NK-92 (cell line): ENCODE measurements around the gene KIAA1671.

ENCODE experiments used
- DNase-seq: peaks from one replicate; lab custom pipeline; 2025; ENCODE audit not compliant: unreplicated experiment; lab: John Stamatoyannopoulos, UW

KIAA1671 gene

DNA sequence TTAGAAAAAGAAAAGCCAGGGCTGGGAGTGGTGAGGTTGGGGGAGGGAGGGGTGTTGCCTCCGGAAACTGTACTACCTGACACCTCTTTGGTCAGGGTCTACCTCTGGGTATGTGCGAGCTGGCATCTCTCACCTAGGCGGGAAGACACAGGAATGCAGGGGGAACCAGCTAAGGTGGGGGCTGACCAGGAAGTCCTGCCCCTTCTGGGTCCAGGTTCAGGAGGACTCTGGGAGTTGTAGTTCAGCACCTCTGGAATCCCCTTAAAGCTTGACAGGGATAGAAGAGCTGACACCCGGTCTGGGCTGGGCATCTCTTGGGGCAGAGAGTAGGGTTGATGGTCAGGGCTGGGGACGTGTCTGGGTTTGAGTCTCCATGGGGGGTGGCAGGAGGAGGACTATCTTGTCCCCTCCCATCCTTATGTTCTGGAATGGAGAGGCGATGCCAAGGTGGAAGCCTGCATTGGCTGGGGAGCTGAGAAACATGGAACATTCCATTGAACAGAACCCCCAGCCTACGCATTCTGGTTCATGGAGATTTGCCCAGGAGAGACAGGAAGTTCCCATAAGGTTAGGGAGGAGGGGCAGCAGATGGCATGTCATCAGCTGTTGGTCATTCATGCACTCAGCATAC, 2.1 kb upstream of the KIAA1671 start:
- DNase-seq, result no peak

DNA sequence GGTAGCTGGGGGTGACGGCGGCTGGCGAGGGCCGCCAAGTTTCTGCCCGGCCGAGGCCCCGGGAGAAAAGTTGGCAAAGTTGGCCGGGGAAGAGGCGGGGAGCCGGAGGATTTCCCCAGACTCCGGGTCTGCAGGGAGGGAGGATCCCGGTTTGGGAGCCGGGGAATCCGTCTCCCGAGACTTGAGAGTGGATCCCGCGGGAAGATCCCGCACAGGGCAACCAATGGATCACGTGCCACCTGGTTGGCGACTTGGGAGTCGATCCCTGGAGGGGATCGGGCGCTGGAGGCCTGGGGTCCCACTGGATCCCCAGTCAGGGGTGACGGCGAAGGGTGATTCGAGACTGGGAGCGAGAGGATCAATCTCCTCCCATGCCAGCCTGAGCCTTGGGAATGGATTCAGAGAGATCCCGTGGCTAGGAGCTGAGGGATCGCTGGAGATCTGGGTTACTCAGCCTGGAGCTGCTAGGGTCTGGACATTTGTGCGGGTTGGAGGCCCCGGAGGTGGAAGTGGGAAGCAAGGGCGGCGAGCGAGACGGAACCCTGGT, 394 bp downstream of the KIAA1671 start:
- no peak for DNase-seq

DNA sequence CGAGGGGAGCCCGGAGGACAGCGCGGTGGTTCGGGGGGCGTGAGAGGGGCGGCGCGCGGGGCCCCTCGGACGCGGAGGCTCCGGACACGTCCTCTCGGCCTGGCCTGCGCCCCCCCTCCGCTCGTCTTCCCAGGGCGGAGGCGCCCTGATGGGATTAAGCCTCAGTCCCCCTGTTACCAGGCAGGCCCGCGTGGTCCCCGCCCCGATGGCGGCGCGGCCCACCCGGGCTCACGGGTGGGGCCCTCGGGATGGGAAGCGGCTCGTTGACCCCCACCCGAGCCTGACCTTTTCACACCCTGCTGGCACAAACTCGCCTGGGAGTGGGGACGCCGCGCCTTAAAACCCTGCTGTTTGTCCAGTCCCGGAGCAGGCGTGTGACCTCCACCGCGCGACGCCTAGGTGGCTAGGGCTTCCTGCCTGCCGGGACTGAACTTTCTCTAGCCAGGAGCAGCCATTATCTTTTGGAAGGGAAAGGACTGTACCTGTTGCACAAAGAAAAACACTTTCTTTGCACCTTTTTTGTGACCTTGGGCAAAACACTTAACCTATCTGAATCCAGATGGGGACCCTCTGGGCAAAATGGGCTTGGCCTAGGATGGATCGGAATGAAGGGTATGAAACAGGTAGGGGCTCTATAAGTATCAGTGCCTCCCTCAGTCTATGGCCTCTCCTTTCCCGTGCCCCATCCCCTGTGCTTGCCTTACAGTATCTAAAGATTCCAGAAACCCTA, 1.0 kb downstream of the KIAA1671 start:
- no peak for DNase-seq

DNA sequence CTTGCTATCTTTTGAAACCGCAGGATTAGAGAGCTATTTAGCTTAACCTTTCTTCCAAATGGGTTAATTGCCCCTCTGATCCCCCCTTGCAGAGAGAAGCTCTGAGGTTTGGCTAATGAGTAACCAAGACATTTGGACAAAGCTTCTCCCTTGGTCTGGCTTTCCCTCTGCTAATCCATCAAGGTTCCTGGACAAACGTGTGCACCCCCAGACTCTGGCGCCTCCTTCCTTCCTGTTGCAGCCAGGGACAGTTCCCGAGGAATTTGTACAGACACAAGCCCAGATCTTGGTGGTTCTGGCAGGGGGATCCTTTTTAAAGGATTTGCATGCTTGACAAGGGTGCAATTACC, 1.6 kb downstream of the KIAA1671 start:
- no peak for DNase-seq

GRCh38 chr22:24954856-24955255, 2.3 kb downstream of the KIAA1671 start:
- DNase-seq, result no peak

DNA sequence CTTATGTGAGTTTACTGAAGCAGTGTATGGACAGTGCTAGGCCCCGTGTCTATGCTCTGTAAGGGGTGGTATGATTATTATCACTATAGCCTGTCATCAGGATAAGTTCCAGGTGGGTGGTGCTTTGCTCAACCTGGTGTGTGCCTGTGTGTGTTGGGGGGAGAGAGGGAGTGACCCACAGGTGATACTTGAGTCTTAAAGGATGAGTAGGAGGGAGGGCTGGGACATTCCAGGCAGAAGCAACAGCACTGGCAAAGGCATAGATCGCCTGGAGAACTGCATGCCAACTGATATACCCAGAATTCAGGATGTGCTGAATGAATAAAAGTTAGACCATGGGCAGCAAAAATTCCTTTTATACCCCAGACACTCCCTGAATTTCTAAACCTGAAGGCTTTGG, 4.5 kb downstream of the KIAA1671 start:
- no peak for DNase-seq

DNA sequence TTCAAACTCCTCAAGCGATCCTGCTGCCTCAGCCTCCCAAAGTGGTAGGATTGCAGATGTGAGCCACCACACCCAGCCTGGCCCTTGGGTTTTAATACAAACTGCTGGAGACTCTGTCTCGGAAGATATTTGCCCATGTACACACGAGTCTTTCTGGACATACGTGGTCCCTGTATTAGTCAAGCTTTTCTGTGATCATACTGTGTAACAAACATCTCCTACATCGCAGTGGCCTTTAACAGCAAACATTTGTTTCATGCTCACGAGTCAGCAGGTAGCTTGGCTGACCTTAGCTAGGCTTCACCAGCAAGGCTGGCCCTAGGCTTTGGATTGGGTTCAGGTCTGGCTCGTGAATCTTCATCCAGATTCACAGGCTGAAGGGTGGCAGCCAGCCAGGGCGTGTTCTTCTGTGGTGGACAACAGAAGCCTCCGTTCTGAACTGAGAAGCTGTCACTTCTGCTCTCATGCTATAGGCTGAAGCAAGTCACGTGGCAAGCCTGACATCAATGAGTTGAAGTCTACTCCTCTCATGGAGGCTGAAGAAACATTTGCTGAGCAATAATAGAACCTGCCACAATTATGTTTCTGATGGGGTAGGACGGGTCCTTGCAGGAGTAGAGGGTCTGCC, 8.8 kb downstream of the KIAA1671 start:
- no peak for DNase-seq

DNA sequence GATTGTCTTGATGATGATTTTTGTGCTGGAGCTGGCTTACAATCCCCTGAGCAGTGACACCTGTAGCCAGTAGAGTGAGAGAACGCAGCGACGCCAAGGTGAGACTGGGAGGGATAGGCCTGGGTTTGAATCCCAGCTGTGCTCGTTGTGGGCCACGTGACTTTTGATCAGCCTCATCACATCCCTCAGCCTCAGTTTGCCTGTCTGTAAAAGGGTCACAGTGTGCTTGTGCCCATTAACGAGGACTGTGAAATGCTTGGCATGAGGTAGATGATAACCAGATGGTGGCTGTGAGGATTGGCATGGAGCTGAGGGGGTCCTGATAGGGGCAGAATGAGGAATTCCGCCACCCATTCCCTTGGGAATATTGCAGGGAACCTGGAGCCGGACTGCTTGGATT, 9.6 kb downstream of the KIAA1671 start:
- no peak for DNase-seq

DNA sequence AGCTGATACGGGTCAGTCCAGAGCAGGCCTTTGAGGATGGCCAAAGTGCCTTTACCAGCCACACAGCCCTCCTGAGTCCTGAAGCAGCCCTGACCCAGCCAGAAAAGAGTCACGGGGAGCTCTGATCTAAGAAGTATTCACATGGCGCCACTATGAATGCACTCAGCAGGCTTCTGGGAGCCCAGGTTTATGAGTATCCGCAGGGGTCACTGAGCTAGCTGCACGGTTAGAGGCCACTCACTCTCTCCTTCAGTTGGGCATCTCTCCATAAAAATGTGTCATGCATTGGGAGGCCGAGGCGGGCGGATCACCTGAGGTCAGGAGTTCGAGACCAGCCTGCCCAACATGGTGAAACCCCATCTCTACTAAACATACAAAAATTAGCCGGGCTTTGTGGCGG, 10.3 kb downstream of the KIAA1671 start:
- no peak for DNase-seq

GRCh38 chr22:24964441-24964840, 11.9 kb downstream of the KIAA1671 start:
- no peak for DNase-seq

- DNase-seq, result no peak
Measured at GRCh38 chr22:24965822-24966626, 13.5 kb downstream of the KIAA1671 start.

- DNase-seq, result no peak
Measured at GRCh38 chr22:24968066-24968561, 15.6 kb downstream of the KIAA1671 start.

DNA sequence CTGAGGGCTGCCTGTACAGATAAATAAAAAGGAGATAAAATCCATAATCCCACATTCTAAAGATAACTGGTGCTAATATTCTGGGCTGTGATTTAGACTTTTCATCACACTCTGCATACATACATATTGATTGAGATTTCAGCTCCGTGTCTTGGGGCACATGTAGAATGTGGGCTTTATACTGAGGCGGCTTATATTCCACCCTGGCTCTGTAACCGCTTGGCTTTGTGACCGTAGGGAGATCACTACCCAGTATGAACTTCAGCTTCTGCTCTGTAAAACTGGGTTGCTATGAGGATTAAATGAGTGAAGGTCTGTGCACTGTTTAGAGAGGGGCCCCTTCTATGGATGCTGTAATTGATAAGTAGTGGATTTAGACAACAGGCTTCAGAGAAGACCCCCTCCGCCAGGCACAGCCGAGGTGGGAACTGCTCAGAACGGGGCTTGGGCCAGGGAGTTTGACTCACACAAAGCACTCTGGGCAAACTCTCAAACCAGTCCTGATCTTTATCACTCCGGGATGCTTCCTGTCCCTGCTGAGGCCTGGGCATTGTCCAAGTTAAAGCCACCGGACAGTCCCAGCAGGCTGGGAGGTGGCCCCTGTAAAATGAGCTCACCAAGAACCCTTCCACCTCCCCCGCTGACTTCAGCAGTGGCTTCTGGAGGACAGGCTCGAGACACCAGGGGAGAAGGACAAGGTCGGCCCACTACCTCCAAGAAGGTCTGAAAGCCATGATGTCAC, 17.2 kb downstream of the KIAA1671 start:
- no peak for DNase-seq

DNA sequence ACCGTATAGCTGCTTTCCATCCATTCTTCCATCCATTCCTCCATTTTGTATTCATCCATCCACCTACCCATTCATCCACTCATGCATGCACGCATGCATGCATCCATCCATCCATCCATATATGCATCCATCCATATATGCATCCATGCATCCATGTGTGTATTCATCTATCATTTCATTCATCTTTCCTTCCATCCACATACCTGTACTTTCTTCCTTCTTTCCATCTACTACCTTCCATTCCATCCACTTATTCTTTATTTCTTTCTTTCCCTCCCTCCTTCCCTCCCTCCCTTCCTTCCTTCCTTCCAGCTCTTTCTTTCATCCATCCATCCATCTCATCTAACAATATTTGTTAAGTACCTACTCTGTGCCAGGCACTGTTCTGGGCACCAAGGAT, 19.9 kb downstream of the KIAA1671 start:
- no peak for DNase-seq

- no peak for DNase-seq
Measured at GRCh38 chr22:24973872-24974271, 21.4 kb downstream of the KIAA1671 start.

DNA sequence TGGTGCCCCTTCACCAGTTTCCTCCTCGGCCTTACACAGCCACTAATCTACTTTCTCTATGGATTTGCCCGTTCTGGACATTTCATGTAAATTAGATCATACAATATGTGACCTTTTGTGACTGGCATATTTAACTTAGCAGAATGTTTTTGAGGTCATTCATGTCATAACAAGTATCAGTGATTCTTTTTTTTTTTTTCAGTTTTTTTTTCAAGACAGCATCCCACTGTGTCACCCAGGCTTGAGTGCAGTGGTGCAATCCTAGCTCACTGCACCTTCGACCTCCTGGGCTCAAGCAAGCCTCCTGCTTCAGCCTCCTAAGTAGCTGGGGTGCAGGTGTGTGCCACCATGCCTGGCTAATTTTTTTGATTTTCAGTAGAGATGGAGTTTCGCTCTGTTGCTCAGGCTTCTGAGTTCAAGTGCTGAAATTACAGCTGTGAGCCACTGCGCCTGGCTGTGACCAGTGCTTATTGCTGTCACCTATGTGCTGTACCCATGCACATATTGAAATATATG, 22.7 kb downstream of the KIAA1671 start:
- no peak for DNase-seq

DNA sequence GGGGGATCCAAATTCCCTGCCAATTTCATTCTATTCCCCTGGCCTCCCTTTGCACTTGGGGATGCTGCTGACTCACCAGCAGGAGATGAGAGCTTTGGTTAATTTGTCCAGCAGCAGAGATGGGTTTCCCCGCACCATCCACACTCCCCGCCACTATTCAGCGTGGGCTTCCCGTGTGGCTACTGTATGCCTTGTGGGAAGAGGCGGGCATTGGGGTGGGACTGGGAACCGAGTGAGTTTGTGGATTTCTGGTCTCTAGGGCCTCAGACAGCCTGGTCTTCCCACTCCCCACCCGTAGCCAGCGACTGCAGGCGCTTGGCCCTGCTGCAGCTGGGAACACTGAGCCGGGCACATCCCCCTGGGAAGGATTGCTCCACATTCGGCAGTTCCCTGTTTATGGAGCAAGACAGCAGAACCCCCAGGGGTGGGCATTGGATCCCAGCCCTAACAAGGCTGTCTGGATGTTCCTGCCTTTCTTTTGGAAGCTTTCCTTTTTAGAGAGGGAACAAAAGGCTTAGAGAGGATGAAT, 23.4 kb downstream of the KIAA1671 start:
- no peak for DNase-seq

DNA sequence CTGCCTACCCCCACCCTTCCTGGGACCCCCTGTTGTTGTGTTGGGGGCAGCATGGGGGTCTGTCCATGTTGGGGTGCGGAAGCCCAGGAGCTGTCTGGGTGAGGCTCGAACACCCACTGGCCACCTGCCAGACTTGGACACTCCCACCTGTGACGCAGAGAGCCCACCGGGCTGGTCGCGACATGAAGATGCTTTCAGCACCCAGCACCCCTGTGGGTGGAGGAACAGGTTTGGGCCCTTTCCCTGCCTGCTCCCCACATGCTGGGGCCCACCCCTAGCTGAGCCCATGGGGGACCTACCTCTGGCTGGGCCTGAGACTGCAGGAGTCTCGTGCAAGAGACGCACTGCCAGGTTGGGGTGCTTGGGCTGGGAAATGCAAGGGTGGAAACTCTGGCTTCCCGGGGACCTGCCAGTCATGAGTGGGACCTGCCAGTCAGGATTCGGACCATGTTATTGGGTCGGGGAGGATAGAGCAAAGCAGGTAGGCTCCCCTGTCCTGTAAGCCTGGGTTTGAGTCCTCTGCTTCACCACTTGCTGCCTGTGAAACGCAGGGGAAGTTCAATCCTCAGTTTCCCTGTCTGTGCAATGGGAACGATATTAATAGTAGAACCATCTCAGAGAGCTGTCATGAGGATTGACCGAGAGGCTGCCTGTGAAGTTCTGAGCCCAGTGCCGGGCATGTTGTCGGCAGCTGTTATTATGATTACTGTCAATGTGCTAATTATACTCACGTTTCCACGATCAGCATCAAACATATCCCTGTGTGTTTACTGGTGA, 24.1 kb downstream of the KIAA1671 start:
- no peak for DNase-seq
